ENCODE measurements around the gene CREB3L2. TPM values are rescaled to one million over a fixed set of nuclear protein-coding genes. Genes with fewer than 3 reads are reported as not detected.

The CREB3L2 gene
- total and polyA plus RNA-seq, 10 of the 15 experiments (the other 5 are each of a cell fraction or from before 2014, with no cell fraction given): 6.4 to 67.1 (median 26.2) TPM

DNA sequence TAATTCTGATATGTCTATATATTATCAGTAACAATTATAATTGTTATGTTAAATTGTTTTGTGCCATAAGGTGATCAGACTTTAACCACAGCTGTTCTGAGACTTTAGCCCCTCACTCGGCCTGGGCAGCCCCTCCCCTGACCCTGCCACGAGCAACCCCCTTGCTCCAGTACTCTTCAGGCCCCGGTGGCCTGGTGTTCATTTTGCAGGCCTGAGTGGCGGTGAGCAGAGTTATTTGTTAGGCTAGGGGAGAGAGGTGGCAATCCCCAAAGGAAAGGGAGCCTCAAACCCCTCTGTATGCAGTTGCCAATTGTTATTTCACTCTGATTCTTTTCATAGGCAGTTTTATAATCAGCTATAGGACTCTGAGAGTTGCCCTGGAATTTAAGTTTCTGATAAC is 22.9 kb upstream of the CREB3L2 start:
- WGBS (ENCODE audit: insufficient coverage, insufficient replicate concordance, low lambda C conversion rate, missing lambda C conversion rate): 74% methylated on average over 4 of the region's 4 CpGs
- intact Hi-C loops (cut with micrococcal nuclease; ENCODE audit: unreplicated experiment): loop anchor here (5.0 kb wide), 1 partner anchor 438 kb away; the partner anchor contains the start of gene TRIM24

More for the DNA sequence above, 22.9 kb upstream of the CREB3L2 start:
- ChIA-PET POLR2A (interaction anchor here (0.9 to 2.0 kb wide), 2 partner anchors 28 to 254 kb away, joined by 4 to 10 read pairs; no protein-coding TSS in a partner anchor), SMC1A (ENCODE audit: uncharacterized antibody, unreplicated experiment) (interaction anchor here (1.0 to 5.7 kb wide), 14 partner anchors 10 to 714 kb away, joined by 3 to 45 read pairs (median 7); partner anchors contain the start of gene CREB3L2), RAD21 (ENCODE audit: unreplicated experiment) (interaction anchor here (1.0 to 2.4 kb wide), 8 partner anchors 10 to 364 kb away, joined by 3 to 15 read pairs (median 4); partner anchors contain the start of gene CREB3L2), CTCF (interaction anchor here (1.0 to 2.6 kb wide), 8 partner anchors 8 to 714 kb away, joined by 4 to 22 read pairs (median 9); partner anchors contain the start of gene CREB3L2)
- H2AFZ ChIP-seq (ENCODE audit: control insufficient read depth, low read depth, low read length): no peak overlapping the region; the same call in 1 of the 2 replicates
- H3K4me3 ChIP-seq: no peak overlapping the region
- no peaks in the 10 kb centered on the region for H3K36me3 ChIP-seq (ENCODE audit: control insufficient read depth in 2 of 2, insufficient read depth in 2 of 2, low read length in 1 of 2)
- no TSS peak for BruUV-seq (replicated peaks)
- in situ Hi-C loops (cut with MboI): no loop called here
- FAIRE-seq: no peak
- peak overlapping the region; percentile 79 for H3K27ac ChIP-seq (ENCODE audit: control insufficient read depth, insufficient read depth)
- no peak for DNase-seq (ENCODE audit: low read depth, low spot score)
- H4K20me1 ChIP-seq (ENCODE audit: control insufficient read depth, insufficient read depth): no peaks in the 10 kb centered on the region
- peaks cover 58% of the 10 kb centered on the region for H3K4me1 ChIP-seq (ENCODE audit: control insufficient read depth, insufficient read depth, low read length)
- no peaks in the 10 kb centered on the region for H3K27me3 ChIP-seq (replicated peaks in 1 of 2; ENCODE audit: control insufficient read depth in 2 of 2, insufficient read depth in 2 of 2, low read length in 1 of 2)
- H3K9ac ChIP-seq (ENCODE audit: control insufficient read depth, insufficient read depth, low read length): no peak overlapping the region
- peak; percentile 30 for ATAC-seq
- no peak for TF ChIP-seq GABPA (IDR thresholded peaks at IDR 0.05; ENCODE audit: low read depth)
- no peak for TF ChIP-seq RCOR1 (conservative IDR thresholded peaks at IDR 0.05; ENCODE audit: low read depth, low read length)
- TF ChIP-seq STAT3 (IDR thresholded peaks at IDR 0.05; ENCODE audit: low read depth, low read length): no peak
- no peak for TF ChIP-seq ZBED1 (IDR thresholded peaks at IDR 0.05; ENCODE audit: borderline replicate concordance)
- TF ChIP-seq ZNF622 (IDR thresholded peaks at IDR 0.05): no peak
- no peak for TF ChIP-seq NFYA (IDR thresholded peaks at IDR 0.05; ENCODE audit: borderline replicate concordance, low read depth, low read length)
- TF ChIP-seq TCF7 (IDR thresholded peaks at IDR 0.05; ENCODE audit: borderline replicate concordance): no peak
- no peak for TF ChIP-seq RFX5 (IDR thresholded peaks at IDR 0.05; ENCODE audit: low read depth, low read length)
- no peak for TF ChIP-seq PML (IDR thresholded peaks at IDR 0.05; ENCODE audit: low read length)
- TF ChIP-seq BACH1 (IDR thresholded peaks at IDR 0.05; ENCODE audit: borderline replicate concordance): no peak
- TF ChIP-seq, protein P1, sequence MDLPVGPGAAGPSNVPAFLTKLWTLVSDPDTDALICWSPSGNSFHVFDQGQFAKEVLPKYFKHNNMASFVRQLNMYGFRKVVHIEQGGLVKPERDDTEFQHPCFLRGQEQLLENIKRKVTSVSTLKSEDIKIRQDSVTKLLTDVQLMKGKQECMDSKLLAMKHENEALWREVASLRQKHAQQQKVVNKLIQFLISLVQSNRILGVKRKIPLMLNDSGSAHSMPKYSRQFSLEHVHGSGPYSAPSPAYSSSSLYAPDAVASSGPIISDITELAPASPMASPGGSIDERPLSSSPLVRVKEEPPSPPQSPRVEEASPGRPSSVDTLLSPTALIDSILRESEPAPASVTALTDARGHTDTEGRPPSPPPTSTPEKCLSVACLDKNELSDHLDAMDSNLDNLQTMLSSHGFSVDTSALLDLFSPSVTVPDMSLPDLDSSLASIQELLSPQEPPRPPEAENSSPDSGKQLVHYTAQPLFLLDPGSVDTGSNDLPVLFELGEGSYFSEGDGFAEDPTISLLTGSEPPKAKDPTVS (IDR thresholded peaks at IDR 0.05; ENCODE audit: low read depth, low read length): no peak
- no peak for TF ChIP-seq EZH2 (IDR thresholded peaks at IDR 0.05; ENCODE audit: borderline replicate concordance, control insufficient read depth, low read depth, low read length)
- TF ChIP-seq ZNF274 (IDR thresholded peaks at IDR 0.05; ENCODE audit: insufficient read depth, insufficient read length): no peak
- no peak for TF ChIP-seq JUND (IDR thresholded peaks at IDR 0.05; ENCODE audit: low read depth, low read length)
- peak overlapping the region; percentile 53; the same call in 1 of the 2 replicates for H3K4me2 ChIP-seq (ENCODE audit: control insufficient read depth, insufficient read depth)
- H3K9me3 ChIP-seq (replicated peaks; ENCODE audit: control insufficient read depth, insufficient read depth, low read length): peaks cover 11% of the 10 kb centered on the region; the same call in 2 of the 3 replicates
- H3K79me2 ChIP-seq (ENCODE audit: control insufficient read depth, insufficient read depth, low read length): no peaks in the 10 kb centered on the region

All from GM12878 (cell line).